ENCODE data around the gene DAP3. TPM values are rescaled to one million over a fixed set of nuclear protein-coding genes. Genes with fewer than 3 reads are reported as not detected.

DAP3 gene
- total and polyA plus RNA-seq, 8 donors: 52.7 to 106 (median 76.0) TPM

GRCh38 chr1:155649676-155650075 lies 39.2 kb upstream of the DAP3 start:
- Histone ChIP-seq H3K27ac (no peak overlapping the region), H3K36me3 (no peaks in the 10 kb centered on the region), H3K9me3 (no peaks in the 10 kb centered on the region), H3K4me3 (no peak overlapping the region), H3K4me1 (peaks cover 11 to 48% (median 35%) of the 10 kb centered on the region in 4 donors), H3K27me3 (no peaks in the 10 kb centered on the region)
- DNase-seq: no peak
- intact Hi-C loops (cut with DNase I; ENCODE audit: low total_unique reads): no loop called here
- TF ChIP-seq EP300 (IDR thresholded peaks at IDR 0.05): no peak
- TF ChIP-seq CTCF (IDR thresholded peaks at IDR 0.05): no peak
- TF ChIP-seq POLR2AphosphoS5 (IDR thresholded peaks at IDR 0.05): no peak
- TF ChIP-seq POLR2A (IDR thresholded peaks at IDR 0.05): no peak

GRCh38 chr1:155650231-155650757 lies 38.6 kb upstream of the DAP3 start:
- H3K36me3 ChIP-seq: no peaks in the 10 kb centered on the region
- no peak overlapping the region for H3K27ac ChIP-seq
- intact Hi-C loops (cut with DNase I; ENCODE audit: low total_unique reads): no loop called here

GRCh38 chr1:155651861-155652661 lies 36.8 kb upstream of the DAP3 start:
- intact Hi-C loops (cut with DNase I; ENCODE audit: low total_unique reads): no loop called here
- H3K36me3 ChIP-seq: no peaks in the 10 kb centered on the region
- peak overlapping the region in 1 of 5 donors; percentile 29 for H3K27ac ChIP-seq
- DNase-seq: no peak
- TF ChIP-seq CTCF (IDR thresholded peaks at IDR 0.05) (no peak), EP300 (IDR thresholded peaks at IDR 0.05) (no peak), POLR2A (IDR thresholded peaks at IDR 0.05) (no peak), POLR2AphosphoS5 (IDR thresholded peaks at IDR 0.05) (no peak)
- H3K4me3 ChIP-seq: no peak overlapping the region
- H3K27me3 ChIP-seq: no peaks in the 10 kb centered on the region
- WGBS, 5 donors: 60 to 66% (median 66%) methylated on average over 3 of the region's 3 CpGs
- H3K4me1 ChIP-seq: peaks cover 11 to 28% (median 26%) of the 10 kb centered on the region in 4 donors
- no peaks in the 10 kb centered on the region for H3K9me3 ChIP-seq

More at GRCh38 chr1:155650231-155650757, 38.6 kb upstream of the DAP3 start:
- DNase-seq: no peak
- H3K4me1 ChIP-seq: peaks cover 11 to 41% (median 33%) of the 10 kb centered on the region in 4 donors
- 89 to 96% (median 93%) methylated on average over 7 of the region's 7 CpGs for WGBS, 5 donors
- H3K9me3 ChIP-seq: no peaks in the 10 kb centered on the region
- TF ChIP-seq POLR2A (IDR thresholded peaks at IDR 0.05) (no peak), POLR2AphosphoS5 (IDR thresholded peaks at IDR 0.05) (no peak), EP300 (IDR thresholded peaks at IDR 0.05) (no peak), CTCF (IDR thresholded peaks at IDR 0.05) (no peak)
- no peak overlapping the region for H3K4me3 ChIP-seq
- H3K27me3 ChIP-seq: no peaks in the 10 kb centered on the region

- no peak overlapping the region for H3K27ac ChIP-seq
- peaks cover 11 to 28% (median 26%) of the 10 kb centered on the region in 4 donors for H3K4me1 ChIP-seq
- WGBS, 5 donors: 80 to 89% (median 84%) methylated on average over 3 of the region's 3 CpGs
- TF ChIP-seq EP300 (IDR thresholded peaks at IDR 0.05): no peak
- TF ChIP-seq POLR2A (IDR thresholded peaks at IDR 0.05): no peak
- TF ChIP-seq CTCF (IDR thresholded peaks at IDR 0.05): no peak
- no peak for TF ChIP-seq POLR2AphosphoS5 (IDR thresholded peaks at IDR 0.05)
- DNase-seq: no peak
- intact Hi-C loops (cut with DNase I; ENCODE audit: low total_unique reads): no loop called here
- H3K27me3 ChIP-seq: no peaks in the 10 kb centered on the region
- no peak overlapping the region for H3K4me3 ChIP-seq
- H3K9me3 ChIP-seq: no peaks in the 10 kb centered on the region
- H3K36me3 ChIP-seq: peaks cover 0 to under 1% (median 0%) of the 10 kb centered on the region in 4 donors
Measured at GRCh38 chr1:155652951-155653350, 35.9 kb upstream of the DAP3 start.

Data from stomach (tissue), 9 donors.